ENCODE results near the gene TEX2.
"Not testable (repeated sequence)": the region's sequence is repeated elsewhere in the genome, so short reads cannot be mapped to it uniquely, and the experiment has no call there.

Gene TEX2

DNA sequence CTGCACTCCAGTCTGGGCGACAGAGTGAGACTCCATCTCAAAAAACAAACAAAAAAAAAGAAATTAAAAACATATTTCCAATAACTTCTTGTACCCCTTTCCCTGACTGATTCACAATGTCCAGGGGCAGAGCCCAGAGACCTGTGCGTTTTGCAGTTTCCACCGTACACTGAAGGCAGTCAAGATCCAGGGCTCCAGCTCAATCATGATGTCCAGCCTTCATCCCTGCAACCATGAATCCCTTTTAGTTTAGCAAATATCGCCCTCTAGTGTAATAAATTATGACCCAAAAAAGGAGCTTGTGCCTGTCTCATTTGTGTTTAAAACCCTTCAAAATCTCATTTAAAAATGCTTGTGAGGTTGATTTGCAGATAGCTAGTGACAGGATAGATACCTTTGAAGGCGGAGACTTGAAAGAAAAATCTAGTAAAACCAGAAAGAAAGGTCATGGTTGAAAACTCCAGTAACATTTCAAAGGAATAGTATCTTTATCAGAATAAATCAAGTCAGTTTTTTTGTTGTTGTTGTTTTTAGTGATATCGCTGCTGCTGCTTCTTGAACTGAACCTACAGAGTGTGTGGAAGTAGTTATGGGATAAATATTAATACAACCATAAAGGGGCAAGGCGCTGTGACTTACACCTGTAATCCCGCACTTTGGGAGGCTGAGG lies 129.4 kb downstream of the TEX2 start:
- DNase-seq, result peak; percentile 74

DNA sequence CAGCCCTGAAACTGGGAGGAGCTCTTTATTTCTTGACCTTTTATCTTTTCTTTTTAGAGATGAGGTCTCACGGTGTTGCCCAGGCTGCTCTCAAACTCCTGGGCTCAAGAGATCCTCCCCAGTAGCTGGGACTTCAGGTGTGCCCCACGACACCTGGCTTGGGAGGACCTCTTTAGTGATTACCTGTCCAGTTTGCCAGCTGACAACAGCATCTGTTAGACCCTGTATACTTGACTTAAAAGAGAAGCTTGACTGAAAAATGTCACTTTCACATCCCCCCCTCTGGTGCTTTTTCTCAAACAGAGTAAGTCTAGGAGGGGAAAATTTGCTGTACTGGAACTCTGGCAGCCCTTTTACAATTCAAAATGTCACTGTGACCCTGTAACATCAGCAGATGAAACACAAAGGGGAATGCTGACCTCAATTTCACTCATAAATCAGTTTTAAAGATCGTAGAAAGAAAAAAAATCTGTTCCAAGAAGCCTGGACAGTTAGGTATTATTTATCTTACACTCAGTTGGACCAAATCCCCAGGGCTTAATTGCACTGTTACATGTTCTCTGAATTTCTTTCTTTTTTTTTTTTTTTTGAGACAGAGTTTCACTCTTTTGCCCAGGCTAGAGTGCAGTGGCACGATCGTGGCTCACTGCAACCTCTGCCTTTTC lies 131.3 kb downstream of the TEX2 start:
- DNase-seq, result no peak

- no peak for DNase-seq
These were observed 132.5 kb downstream of the TEX2 start for GRCh38 chr17:64130559-64131001.

- peak; percentile 84 for DNase-seq
These were observed 133.1 kb downstream of the TEX2 start, which contains the start of gene ERN1 for GRCh38 chr17:64129765-64130558. TSS of gene ERN1 (minus strand) at chr17:64130144. CDS start at chr17:64130029, 115 bp downstream.

DNA sequence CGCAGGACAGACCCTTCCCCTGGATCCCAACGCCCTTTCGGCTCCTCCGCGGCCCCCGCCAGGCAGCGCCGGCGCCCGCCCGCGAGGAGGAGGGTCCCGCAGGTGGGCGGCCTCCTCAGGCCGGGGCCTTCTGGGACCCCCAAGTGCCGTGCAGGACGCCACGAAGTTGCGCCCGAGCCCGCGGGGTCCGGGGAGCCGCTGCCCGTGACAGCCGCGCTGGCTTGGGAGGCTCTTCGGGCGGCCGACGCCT lies 133.6 kb downstream of the TEX2 start:
- no peak for DNase-seq

- no peak for DNase-seq
These were observed 134.1 kb downstream of the TEX2 start for GRCh38 chr17:64128787-64129514.

GRCh38 chr17:64126918-64127317 lies 136.1 kb downstream of the TEX2 start:
- DNase-seq, result no peak

- no peak for DNase-seq
These were observed 137.1 kb downstream of the TEX2 start for GRCh38 chr17:64125937-64126336.

GRCh38 chr17:64124609-64125008 lies 138.5 kb downstream of the TEX2 start:
- no peak for DNase-seq

GRCh38 chr17:64123114-64123513 lies 139.9 kb downstream of the TEX2 start:
- no peak for DNase-seq

GRCh38 chr17:64120972-64121786 lies 141.9 kb downstream of the TEX2 start:
- DNase-seq, result not testable (repeated sequence)

DNA sequence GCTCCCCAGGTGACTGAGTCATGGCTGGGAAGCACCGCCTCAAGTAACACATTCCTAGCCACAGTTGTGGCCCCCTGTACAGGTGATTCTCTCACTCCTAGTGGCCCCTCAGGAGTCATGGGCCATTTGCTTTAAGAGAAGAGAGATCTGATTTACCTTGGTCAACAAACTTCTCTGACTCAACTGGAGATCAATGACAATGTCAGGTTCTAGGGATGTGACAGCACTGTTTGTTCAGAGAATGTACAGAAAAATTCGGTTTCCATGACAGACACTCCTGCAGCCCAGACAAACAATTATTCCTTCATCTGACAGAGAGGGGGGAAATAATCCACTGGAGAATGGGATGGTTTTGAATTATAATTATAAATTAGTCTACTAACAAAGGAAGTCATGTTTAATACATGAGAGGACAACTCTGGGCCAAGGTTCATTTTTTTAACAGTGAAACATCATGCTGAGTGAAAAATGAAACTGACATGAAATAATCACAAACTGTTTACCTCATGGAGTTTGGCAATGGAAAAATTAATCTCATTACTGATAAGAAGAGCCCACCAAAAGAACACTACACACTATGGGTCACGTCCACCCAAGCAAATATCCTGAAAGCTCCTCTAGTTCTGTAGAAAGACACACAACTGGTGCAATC lies 142.8 kb downstream of the TEX2 start:
- no peak for DNase-seq

DNA sequence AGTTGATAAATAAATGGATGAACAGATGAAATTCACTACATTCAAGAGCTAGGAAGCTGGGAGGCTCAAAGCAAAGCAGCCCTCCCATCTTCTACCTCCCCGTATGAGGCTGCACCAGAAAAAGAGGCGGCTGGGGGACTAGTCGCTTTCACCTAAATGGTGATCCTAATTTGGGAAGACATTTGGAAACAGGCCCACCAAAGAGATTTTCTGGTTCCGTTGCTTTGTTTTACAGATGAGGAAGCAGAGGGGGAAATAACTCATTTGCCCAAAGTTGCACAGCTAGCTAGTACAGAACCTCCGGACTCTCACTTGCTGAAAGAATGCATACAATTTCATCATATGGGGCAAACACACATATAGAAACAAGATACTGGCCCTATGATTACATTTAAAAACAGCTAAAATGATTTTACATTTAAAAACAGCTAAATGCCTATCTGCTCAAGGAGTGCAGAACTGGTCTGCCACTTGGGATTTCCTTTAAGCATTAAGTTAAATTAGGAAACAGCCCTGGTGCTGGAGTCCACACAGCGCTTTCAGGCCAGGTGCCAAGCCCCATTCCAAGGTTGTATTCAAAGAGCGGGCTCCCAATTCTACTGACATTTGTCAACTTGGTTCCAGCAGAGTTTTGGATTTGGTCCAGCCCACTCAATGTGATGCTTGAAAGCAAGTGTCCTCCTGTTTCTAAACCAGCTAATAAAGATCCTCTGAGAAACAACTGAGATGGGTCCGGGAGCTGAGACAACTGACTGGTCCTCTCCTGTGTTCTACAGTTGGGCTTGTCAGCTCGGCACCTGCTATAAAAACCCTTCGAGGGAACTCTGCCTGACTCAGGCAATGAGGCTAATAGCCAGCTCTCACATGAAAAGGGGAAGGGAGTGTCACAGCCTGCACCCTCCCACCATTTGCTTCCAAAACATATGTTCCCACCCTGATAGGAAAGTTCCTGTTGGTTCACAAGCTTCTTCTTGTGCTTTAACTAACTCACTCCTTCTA lies 144.8 kb downstream of the TEX2 start:
- peak; percentile 33 for DNase-seq

DNA sequence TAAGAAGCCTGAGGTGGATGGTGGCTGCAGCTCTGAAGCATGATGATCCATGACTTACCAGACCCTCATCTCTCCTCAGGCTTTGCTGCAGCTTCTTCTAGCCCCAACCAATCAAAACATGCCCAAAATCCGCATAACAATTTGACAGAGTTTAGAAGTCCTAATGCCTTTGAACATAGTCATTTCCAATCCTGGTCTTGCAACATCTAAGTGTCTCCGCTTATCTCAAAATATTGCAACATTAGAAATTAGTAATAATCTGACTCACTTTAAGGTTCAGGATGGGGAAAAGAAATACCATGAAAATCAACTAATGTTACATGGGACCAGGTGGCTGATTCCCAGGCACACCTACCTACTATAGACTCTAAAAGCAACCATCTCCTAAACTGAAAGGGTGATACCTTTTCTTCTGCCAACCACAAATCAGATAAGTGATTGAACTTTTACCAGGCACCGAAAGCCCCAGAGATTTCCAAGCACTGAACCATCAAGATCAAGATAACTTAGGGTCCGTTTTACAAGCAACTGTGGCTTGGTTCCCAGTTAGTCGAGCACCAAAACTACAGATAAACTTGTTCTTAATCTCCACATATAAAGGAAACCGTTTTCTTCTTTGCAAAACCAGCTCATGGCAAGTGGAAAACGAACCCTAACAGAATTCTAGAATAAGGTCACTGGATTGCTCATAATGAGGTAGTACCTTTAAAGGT lies 147.1 kb downstream of the TEX2 start:
- DNase-seq, result no peak

DNA sequence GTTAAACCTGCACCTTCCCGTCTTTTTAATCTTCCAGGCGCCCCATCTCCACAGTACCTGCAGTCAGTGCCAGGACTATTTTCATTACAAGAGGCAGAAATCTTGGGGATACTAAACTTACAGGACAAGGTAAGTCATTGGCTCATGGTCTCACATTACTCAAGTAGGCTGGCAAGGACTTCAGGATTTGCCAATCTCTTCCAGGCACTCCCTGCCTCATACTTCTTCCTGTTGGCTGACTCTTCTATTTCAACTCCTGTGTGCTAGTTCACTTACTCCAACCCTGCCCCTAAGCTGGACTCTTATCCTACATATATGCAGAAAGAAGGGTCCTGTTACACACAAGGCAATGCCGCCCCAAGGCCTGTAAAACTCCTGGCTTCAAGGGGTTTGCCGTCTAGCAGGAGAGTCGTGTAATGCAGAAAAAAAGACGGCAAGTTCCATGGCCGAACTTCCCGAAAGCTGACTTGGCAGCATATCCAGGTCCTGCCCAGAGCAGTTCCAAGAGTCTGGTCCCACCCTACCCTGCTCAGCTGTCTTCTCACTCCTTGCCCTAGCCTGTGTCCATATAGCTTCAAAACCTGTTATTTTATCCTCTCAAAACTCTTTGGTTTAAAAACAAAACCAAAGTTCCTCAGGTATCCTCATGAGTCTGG lies 147.9 kb downstream of the TEX2 start:
- DNase-seq, result no peak

GRCh38 chr17:64113006-64113405 lies 150.1 kb downstream of the TEX2 start:
- DNase-seq, result no peak

- DNase-seq, result no peak
These were observed 151.2 kb downstream of the TEX2 start for GRCh38 chr17:64111831-64112230.

GRCh38 chr17:64110379-64111152 lies 152.5 kb downstream of the TEX2 start:
- DNase-seq, result no peak

- no peak for DNase-seq
These were observed 153.7 kb downstream of the TEX2 start for GRCh38 chr17:64109400-64109799.

Data from NCI-H1092 treated with DMSO at 0.1 percent for 48 hours (cell line).